Middle frontal gyrus (tissue), 1 donor: ENCODE measurements around the gene POLR2E.

Experiments
- DNase-seq: peaks from one replicate; pipeline ENCODE4 v3.0.0-alpha.2; 2015; ENCODE audit warnings: low spot score; ENCODE audit errors: extremely low spot score

The POLR2E gene

DNA sequence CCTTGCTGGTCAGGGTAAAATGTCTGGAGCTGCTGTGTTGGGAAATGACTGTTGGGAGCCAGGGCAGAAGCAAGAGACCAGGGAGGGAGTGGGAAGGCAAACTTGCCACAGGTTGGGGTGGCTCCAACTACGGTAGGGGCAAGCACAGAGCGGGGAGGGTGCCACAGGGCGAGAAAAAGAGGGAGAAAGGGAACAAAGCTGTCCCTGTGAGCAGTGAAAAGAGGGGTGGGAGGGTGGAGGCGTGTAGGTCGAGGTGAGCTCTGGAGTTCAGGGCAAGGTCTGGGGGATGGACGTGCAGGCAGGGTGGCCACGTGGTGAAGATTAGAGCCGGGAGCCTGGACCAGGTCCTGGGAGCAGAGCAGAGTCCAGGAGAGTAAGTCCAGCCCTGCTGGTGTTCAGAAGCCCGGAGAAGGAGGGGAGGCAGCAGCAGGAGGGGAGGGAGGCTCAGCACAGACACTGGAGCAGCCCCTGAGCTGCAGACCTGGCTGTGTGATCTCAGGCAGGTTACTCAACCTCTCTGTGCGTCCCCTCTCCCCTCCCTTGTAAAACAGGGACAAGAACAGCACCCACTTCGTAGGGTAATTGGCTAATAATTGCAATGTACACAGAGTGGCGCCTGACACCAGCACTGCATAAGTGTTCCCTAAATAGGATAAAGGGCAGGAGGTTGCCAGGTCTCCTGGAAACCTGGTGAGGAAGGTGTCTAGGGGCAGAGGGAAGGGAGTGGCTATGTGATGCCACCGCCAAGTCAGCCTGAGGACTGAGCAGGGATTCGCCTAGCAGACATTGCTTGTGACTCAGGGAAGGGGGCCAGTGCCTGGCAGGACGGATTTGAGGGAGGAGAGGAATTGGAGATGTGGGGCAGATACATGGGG lies 3.2 kb upstream of the POLR2E start:
- DNase-seq, result no peak

- no peak for DNase-seq
Measured at GRCh38 chr19:1097810-1098176, 2.6 kb upstream of the POLR2E start.

DNA sequence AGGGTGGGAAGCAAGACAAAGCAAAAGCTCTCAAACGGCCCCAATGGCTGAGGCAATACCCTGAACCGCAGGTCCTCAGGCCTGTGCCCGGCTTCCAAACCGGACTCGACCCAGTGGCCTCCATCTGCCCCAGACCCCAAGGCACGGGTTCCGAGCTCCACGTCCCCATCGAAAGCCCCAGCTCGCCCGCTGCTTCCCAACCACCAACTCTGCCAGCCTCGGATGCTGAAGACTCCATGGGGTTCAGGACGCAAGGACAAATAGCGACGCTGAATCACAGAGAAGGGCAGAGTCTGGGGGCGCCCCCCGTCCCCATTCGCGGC lies 559 bp downstream of the POLR2E start:
- no peak for DNase-seq

DNA sequence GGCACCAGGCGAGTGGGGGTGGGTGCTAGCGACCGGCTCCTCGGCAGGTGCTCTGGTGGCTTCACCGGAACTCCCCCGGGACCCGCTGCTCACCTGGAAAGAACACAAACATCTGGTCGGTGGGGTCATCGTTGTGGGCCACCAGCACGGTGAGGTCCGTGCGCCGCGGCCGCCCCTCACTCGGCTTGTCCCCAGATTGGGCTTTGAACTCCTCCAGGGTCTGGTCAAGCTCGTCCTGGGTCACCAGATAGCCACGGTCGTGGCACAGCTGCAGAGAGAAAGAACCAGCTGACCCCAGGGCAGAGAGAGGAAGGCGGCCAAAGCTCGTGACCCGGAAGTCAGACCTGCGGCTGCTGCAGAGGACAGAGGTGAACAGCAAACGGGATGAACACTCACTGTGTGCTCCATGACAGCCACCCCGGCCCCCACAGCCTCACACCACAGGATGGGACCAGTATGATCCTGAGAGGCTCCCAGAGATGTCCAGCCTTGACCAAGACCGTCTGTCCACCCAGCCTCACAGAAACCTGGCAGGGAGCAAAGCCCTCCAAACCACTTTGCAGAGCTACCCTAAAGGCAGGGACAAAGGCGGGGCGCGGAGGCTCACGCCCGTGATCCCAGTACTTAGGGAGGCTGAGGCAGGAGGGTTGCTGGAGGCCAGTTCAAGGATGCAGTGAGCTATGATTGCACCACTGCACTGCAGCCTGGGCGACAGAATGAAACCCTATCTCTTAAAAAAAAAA lies 1.2 kb downstream of the POLR2E start:
- no peak for DNase-seq

GRCh38 chr19:1093330-1093729 lies 1.8 kb downstream of the POLR2E start:
- DNase-seq, result no peak

GRCh38 chr19:1091544-1092175 lies 3.5 kb downstream of the POLR2E start:
- no peak for DNase-seq

- no peak for DNase-seq
Measured at GRCh38 chr19:1090731-1091543, 4.2 kb downstream of the POLR2E start.

GRCh38 chr19:1089891-1090290 lies 5.3 kb downstream of the POLR2E start:
- no peak for DNase-seq

- DNase-seq, result no peak
Measured at GRCh38 chr19:1089126-1089771, 5.9 kb downstream of the POLR2E start.

- no peak for DNase-seq
Measured at GRCh38 chr19:1088416-1089010, 6.7 kb downstream of the POLR2E start.

GRCh38 chr19:1087813-1088415 lies 7.3 kb downstream of the POLR2E start:
- DNase-seq, result no peak

GRCh38 chr19:1086613-1087012 lies 8.6 kb downstream of the POLR2E start:
- DNase-seq, result no peak

DNA sequence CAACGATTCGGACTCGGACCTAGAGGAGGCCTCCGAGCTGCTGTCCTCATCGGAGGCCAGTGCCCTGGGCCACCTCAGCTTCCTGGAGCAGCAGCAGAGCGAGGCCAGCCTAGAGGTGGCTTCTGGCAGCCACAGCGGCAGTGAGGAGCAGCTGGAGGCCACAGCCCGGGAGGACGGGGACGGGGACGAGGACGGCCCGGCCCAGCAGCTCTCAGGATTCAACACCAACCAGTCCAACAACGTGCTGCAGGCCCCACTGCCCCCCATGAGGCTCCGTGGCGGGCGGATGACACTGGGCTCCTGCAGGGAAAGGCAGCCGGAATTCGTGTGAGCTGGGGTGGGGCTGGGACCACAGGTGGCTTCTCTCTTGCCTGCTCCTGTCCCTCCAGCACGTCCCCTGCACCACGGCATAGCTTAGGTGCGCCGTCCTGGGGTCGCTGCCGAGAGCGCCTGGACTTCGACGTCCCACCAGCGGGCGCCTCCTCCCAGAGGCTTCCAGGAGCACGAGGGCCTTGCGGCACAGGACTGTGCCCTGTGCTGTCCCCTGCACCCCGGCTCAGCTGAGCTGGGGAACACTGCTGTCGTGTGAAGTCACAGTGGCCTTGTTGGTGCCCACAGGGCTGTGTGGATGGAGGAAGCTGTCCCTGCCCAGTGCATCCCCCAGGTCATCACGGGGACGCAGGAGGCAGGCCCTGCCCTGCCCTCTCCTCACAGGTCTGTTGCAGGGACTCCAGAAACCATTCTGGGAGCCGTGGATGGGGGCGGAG lies 9.3 kb downstream of the POLR2E start:
- DNase-seq, result no peak

GRCh38 chr19:1085053-1085658 lies 10.0 kb downstream of the POLR2E start:
- DNase-seq, result no peak

DNA sequence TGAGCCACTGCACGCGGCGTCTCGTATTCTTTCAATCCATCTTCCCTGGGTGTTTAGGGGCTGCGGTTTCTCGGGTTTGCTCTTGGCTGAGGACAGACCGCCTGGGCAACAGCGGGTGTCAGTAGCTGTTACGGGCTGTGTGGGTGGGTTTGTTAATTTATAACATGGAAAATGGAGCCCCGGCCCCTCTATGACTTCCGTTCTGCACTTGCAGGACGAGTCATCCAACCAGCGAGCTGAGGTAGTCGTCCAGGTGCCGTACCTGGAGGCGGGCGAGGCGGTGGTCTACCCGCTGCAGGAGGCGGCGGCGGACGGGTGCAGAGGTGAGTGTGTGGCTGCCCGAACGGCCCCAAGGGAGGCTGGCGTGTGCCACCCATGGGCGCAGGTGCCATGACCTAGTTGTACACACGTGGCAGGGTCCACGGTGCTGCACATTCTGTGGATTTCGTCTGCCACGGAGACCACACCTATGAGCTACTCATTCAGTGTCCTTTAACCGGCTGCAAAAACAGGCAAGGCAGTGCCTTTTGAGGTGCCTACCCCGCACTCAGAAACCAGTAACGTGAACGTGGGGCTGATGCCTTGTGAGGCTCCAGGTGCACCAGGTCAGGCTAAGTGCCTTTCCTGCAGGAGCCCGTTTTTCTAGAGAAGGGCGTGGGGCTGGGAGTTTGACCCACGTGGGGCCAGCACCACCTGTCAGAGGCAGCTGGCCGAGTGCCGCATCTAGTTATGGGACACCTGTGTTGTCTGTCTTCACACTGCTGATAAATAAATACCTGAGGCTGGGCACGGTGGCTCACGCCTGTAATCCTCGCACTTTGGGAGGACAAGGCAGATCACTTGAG lies 10.9 kb downstream of the POLR2E start:
- no peak for DNase-seq

DNA sequence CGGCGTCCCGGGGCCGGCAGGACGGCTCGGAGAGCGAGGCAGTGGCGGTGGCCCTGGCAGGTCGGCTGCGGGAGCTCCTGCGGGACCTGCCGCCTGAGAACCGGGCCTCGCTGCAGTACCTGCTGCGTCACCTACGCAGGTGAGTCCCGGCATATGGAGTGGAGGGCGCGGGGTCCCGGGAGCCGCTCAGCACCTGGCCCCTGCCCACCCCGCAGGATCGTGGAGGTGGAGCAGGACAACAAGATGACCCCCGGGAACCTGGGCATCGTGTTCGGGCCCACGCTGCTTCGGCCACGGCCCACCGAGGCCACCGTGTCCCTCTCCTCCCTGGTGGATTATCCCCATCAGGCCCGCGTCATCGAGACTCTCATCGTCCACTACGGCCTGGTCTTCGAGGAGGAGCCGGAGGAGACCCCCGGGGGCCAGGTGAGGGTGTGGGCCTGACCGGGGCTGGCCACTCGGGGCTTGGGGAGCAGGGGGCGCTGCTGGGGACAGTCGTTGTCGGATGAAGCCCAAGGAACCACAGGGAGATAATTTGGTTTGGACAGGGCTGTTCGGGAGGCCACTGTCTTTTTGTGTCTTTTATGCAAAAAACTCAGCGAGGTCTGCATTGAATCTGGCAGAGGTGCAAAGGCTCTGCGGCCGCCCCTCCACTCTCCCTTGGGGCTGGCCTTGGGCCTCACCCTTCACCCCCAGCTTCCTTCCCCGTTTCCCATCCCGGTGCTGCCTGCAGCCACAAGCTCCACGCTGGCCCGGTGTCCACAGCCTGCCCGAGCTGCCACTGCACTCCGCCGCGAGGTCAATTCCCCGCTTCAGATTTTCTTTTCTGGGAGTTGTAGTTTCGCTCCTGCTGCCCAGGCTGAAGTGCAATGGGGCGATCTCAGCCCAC lies 12.0 kb downstream of the POLR2E start:
- DNase-seq, result no peak
